ENCODE measurements around the gene SLC30A2.

Gene SLC30A2

GRCh38 chr1:26020941-26021646, 24.8 kb downstream of the SLC30A2 start:
- no peak for DNase-seq

GRCh38 chr1:26020330-26020768, 25.6 kb downstream of the SLC30A2 start:
- no peak for DNase-seq

- DNase-seq = no peak
Observed at GRCh38 chr1:26019641-26020315, 26.1 kb downstream of the SLC30A2 start.

- DNase-seq = peak; percentile 87
Observed at GRCh38 chr1:26017606-26018005, 28.3 kb downstream of the SLC30A2 start.

- DNase-seq = peak; percentile 81
Observed at GRCh38 chr1:26016953-26017545, 28.9 kb downstream of the SLC30A2 start.

GRCh38 chr1:26016258-26016952, 29.5 kb downstream of the SLC30A2 start:
- peak; percentile 86 for DNase-seq

GRCh38 chr1:26015358-26015757, 30.6 kb downstream of the SLC30A2 start:
- no peak for DNase-seq

- no peak for DNase-seq
Observed at GRCh38 chr1:26014179-26014578, 31.7 kb downstream of the SLC30A2 start.

- no peak for DNase-seq
Observed at GRCh38 chr1:26012864-26013263, 33.1 kb downstream of the SLC30A2 start.

- DNase-seq = no peak
Observed at GRCh38 chr1:26010825-26011224, 35.1 kb downstream of the SLC30A2 start.

GRCh38 chr1:26009796-26010447, 36.0 kb downstream of the SLC30A2 start:
- DNase-seq = peak; percentile 77

- DNase-seq = no peak
Observed at GRCh38 chr1:26006710-26007109, 39.2 kb downstream of the SLC30A2 start.

GRCh38 chr1:26005434-26006105, 40.3 kb downstream of the SLC30A2 start:
- DNase-seq = no peak

GRCh38 chr1:26003756-26004155, 42.2 kb downstream of the SLC30A2 start:
- no peak for DNase-seq

- DNase-seq = no peak
Observed at GRCh38 chr1:26003262-26003661, 42.7 kb downstream of the SLC30A2 start.

GRCh38 chr1:25999041-25999800, 46.7 kb downstream of the SLC30A2 start:
- DNase-seq = peak; percentile 98

- DNase-seq = peak; percentile 100
Observed at GRCh38 chr1:25997828-25998761, 47.8 kb downstream of the SLC30A2 start, which contains the start of gene PAFAH2. Gene PAFAH2, minus strand, starts transcription at chr1:25998063. Its CDS starts 7,247 bp downstream, at chr1:25990816.

GRCh38 chr1:25996966-25997827, 48.7 kb downstream of the SLC30A2 start:
- DNase-seq = peak; percentile 61

Measured in NCI-H82 (cell line).